A549 (cell line): Measurements from ENCODE around the gene SPIRE1.

ENCODE experiments used
- FOSL2 ChIP-seq, 2 experiments: fragments of 450-650 bp in 1 of 2; fragments of >200 bp in 1 of 2; sonication (Bioruptor Twin) in 1 of 2; formaldehyde crosslinking; IDR thresholded peaks; 2 replicates each; pipeline versions ENCODE4 v1.5.0 to v1.6.1; 2016 to 2020; ENCODE audit warnings: mild to moderate bottlenecking in 1 of 2, moderate library complexity in 1 of 2
- MYC ChIP-seq: IDR thresholded peaks from 2 replicates; pipeline ENCODE4 v1.6.1; 2012; ENCODE audit warnings: mild to moderate bottlenecking, inconsistent platforms, low read length, improper control_type of control experiment, borderline replicate concordance
- POLR2A ChIP-seq: IDR thresholded peaks from 2 replicates; pipeline ENCODE4 v1.6.1; 2012; ENCODE audit warnings: mild to moderate bottlenecking, low read length

DNA sequence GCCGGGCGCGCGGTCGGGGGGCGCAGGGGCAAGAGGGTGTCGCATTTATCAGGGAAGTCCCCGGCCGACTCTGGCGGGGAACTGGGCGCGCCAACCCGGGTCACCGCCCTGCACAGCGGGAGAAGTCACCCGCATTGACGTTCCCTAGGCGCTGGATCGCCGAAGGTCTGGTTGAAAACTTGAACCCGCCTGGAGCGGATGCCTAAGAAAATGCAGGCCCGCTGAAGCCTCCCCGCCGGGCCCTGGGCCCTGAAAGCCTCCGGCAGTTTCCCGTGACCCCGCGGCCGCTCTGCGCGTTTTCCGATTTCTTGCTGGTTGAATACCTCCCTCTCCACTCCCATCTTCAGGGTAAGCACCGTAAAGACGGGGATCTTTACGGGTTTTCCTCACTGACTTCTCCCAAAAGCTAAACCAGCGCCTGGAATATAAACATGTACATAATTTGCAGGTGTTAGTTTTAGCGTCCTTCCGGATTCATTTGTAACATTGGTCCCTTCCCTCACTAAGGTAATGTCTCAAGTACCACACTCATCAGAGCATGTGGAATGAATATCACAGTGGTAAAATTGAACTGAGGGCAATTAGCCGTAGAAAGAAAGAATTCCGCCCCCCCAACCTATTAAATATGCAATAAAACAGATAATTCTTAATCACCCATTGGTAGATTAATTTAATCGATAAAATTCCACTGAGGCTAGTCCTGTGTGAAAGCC, 675 bp upstream of the SPIRE1 start:
- TF ChIP-seq FOSL2 (IDR thresholded peaks at IDR 0.05) (no peak), FOSL2 (CRISPR knock-in tag; IDR thresholded peaks at IDR 0.05) (no peak), MYC (no peak), POLR2A (no peak)
